HG03342 (cell line): ENCODE measurements around the gene RUFY3.
"Not testable (repeated sequence)": the region's sequence is repeated elsewhere in the genome, so short reads cannot be mapped to it uniquely, and the experiment has no call there.

ENCODE experiments used
- ATAC-seq: cut with Tn5 transposase; IDR thresholded peaks from one replicate; pipeline ENCODE4 v1.9.1; 2021; ENCODE audit warnings: mild to moderate bottlenecking, moderate library complexity; ENCODE audit not compliant: unreplicated experiment

RUFY3 gene

GRCh38 chr4:70734971-70735370 is 13.2 kb downstream of the RUFY3 start:
- ATAC-seq = peak; percentile 10

GRCh38 chr4:70735915-70736314 is 14.2 kb downstream of the RUFY3 start:
- ATAC-seq = not testable (repeated sequence)

- no peak for ATAC-seq
Measured at GRCh38 chr4:70737006-70737405, 15.2 kb downstream of the RUFY3 start.

- no peak for ATAC-seq
Measured at GRCh38 chr4:70737409-70737808, 15.6 kb downstream of the RUFY3 start.

GRCh38 chr4:70739496-70740337 is 18.0 kb downstream of the RUFY3 start:
- no peak for ATAC-seq

GRCh38 chr4:70741867-70742658 is 20.3 kb downstream of the RUFY3 start:
- ATAC-seq = no peak

GRCh38 chr4:70743731-70744130 is 22.0 kb downstream of the RUFY3 start:
- no peak for ATAC-seq

- ATAC-seq = no peak
Measured at GRCh38 chr4:70746179-70746839, 24.5 kb downstream of the RUFY3 start.

- no peak for ATAC-seq
Measured at GRCh38 chr4:70747874-70748273, 26.1 kb downstream of the RUFY3 start.

GRCh38 chr4:70749313-70749712 is 27.5 kb downstream of the RUFY3 start:
- ATAC-seq = peak; percentile 88

- ATAC-seq = no peak
Measured at GRCh38 chr4:70752236-70752635, 30.5 kb downstream of the RUFY3 start.

GRCh38 chr4:70753630-70754029 is 31.9 kb downstream of the RUFY3 start:
- ATAC-seq = no peak

GRCh38 chr4:70754470-70754869 is 32.7 kb downstream of the RUFY3 start:
- peak; percentile 83 for ATAC-seq

- peak; percentile 53 for ATAC-seq
Measured at GRCh38 chr4:70754990-70755688, 33.4 kb downstream of the RUFY3 start.

GRCh38 chr4:70759126-70759525 is 37.4 kb downstream of the RUFY3 start:
- ATAC-seq = no peak

GRCh38 chr4:70759627-70760026 is 37.9 kb downstream of the RUFY3 start:
- no peak for ATAC-seq

- no peak for ATAC-seq
Measured at GRCh38 chr4:70760662-70761061, 38.9 kb downstream of the RUFY3 start.

GRCh38 chr4:70761276-70761816 is 39.6 kb downstream of the RUFY3 start:
- ATAC-seq = no peak

GRCh38 chr4:70765368-70765767 is 43.6 kb downstream of the RUFY3 start:
- no peak for ATAC-seq

- no peak for ATAC-seq
Measured at GRCh38 chr4:70768301-70768948, 46.7 kb downstream of the RUFY3 start.
